ENCODE results near the gene PER1.
A peak's percentile ranks its signal among the peaks of the same experiment; 100 is the strongest.

The PER1 gene

DNA sequence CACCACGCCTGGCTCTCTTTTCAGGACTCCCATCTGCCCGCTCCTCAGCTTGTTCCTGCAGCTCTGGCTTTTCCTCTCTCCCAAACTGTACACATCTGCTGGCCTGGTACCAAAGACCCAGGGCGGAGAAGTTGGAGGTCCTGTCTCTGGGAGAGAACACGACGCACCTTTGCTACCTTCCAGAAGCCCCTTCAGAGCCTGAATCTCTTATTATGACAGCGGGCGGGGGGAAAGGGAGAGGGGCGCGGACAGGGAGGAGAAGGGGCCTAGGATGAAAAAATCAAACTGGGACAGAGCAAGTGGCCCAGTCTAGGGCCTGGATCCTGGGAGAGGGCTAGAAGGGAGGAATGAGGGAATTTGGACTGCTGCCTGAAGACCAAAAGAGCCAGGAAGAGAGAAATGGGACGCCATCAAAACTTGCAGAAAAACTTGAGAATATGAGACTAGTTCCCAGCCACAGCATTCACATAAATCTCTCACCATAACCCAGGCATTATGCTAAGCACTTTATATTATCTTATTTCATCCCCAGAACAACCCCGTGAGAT lies 2.5 kb upstream of the PER1 start:
- no peak for DNase-seq (ENCODE audit: low read depth)

DNA sequence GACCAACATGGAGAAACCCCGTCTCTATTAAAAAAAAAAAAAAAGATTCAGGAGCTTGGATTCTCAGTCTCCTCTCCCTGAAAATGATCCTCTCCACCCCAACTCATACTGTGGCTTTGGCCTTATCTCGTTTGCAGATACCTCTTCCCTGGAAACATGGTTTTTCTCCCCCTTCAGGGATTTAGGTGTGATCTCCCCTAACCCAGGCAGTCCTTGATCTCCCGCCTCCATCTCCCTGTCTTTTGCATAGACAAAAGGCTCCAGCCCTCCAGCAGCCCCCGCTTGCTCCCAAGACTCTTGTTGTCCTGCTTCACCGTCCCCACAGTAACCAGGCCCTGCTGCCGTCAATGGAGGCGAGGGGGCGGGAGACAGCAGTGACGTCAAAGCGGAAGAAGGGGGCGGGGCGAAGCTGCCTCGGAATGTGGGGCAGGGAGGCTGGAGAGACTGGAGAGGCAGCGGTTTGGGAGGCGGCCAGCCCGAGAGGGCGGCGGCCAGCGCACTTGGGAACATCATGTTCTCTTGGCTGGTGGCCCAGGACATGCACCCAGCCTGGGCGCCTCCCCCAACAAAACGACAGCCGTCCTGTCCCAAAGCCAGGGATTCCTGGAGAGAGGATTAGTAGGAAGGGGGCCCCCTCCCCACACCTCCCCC lies 1.9 kb upstream of the PER1 start:
- peak; percentile 98 for DNase-seq (ENCODE audit: low read depth)

DNA sequence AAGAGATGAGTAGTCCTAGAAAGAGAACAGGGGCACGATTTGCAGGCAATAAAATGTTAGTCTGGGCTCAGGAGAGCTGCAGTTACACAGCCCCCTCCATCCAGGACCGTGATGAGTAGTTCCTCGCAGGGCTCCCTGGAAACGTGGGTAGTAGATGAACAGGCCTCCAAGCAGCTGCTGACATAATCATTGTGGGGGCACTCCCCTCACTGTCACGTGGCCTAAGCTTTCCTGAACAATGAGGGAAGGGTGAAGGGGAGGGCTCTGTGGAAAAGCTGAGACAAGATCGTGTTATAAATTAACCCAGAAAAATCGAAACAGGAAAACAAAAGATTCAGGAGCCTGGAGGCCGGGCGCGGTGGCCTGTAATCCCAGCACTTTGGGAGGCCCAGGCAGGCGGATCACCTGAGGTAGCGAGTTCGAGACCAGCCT lies 1.3 kb upstream of the PER1 start:
- DNase-seq (ENCODE audit: low read depth): peak; percentile 97

DNA sequence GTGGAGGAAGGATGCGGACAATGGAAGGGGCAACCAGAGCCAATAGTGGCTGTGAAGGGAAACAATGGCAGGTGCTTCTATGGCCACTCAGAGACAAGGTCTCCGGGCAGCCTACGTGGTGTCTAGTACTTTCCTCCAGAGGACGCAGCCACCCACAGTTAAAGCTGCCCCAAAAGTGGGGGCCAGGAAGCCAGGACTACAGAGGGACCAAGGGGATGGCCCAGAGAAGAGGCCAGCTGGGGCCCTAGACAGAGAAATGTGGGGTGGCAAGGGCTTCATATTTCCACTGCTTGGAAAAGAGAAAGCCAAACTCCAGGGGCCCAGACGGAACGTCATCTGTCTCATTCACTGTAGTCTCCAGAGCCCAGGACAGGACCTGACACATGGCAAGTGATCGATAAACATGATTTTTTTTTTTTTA lies 837 bp upstream of the PER1 start:
- DNase-seq (ENCODE audit: low read depth): no peak

DNA sequence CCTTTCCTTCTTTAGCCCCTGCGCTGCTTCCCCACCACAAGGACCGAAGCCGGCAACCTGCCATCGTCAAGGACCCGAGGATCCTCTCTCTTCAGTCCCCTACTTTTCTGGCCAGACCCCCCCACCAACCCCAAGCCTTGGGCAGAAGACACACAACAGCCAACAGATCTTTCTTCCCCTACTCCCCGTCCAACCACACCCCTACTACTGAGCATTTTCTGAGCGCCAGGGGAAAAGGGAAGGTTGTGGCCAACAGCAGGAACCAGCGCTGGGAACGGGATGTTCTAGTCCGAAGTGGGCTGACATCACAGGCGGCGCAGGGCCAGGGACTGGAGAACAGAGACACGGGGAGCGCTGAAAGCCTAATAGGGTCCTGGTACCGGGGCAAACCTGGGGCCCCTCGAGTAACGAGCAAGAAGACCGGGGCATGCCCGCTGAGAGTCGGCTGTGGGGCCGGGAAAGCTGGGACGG lies 528 bp downstream of the PER1 start:
- peak; percentile 71 for DNase-seq (ENCODE audit: low read depth)

DNA sequence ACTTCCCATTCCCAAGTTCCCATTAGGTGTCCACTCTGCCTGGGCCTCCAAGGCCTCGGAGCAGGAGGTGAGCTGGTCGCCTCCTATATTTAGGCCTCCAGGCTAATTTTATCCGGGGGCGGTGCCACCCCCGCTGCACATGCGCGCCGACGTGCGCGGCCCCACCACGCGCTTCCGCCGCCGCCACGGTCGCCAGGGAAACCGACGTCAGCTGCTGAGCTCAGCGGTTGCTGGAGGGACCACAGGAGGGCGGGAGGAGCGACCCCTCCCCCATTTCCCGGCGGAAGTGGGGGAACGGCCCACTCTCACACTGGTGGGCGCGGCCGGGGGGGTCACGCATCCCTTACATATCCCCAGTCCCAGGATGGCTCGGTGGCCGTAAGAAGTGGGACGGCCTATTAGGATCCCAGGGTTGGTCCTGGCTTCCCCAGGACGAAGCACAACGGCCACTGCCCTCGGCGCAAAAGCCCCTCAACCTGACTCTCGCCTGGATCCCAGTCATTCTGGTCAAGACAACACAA lies 1.0 kb downstream of the PER1 start:
- DNase-seq (ENCODE audit: low read depth): peak; percentile 90

DNA sequence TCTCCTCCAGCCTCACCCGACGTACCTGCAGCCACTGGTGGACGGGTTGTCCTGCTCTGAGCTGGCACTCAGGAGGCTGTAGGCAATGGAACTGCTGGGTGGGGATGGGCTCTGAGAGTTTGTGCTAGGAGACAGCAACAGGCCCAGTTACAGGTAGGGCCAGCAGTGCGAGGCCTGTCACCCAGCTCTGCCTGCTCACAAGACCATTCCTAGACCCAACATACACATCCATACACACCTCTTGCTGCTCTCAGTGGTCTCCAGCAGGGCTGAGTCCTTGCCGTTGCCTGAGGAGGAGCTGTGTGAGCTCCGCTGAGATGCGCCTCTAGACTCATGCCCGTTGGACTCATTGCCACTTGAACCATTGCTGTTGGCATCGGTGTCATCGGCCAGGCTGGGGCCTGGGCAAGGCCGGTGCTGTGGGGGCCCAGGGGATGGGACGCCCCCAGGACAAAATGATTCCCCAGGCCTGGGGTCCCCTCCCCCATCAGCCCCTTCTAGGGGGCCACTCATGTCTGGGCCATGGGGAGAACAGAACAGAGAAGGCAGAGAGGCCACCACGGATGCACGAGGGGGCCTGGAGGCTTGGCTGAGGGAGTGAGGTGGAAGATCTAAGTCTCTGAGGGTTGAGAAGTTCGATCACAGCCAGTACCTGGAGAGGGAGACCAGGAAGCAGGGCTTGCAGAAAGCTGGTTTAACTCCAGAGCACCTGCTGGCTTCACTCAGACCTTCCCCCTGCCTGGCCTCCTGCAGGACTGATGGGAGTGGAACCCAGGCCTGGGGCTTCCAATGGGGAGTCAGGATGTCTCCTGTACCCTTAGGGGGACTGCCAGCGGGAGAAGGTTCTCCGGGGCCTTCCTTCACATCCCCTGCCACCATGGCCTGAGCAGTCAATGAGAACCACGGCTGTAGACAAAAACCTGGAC lies 1.7 kb downstream of the PER1 start:
- no peak for DNase-seq (ENCODE audit: low read depth)

DNA sequence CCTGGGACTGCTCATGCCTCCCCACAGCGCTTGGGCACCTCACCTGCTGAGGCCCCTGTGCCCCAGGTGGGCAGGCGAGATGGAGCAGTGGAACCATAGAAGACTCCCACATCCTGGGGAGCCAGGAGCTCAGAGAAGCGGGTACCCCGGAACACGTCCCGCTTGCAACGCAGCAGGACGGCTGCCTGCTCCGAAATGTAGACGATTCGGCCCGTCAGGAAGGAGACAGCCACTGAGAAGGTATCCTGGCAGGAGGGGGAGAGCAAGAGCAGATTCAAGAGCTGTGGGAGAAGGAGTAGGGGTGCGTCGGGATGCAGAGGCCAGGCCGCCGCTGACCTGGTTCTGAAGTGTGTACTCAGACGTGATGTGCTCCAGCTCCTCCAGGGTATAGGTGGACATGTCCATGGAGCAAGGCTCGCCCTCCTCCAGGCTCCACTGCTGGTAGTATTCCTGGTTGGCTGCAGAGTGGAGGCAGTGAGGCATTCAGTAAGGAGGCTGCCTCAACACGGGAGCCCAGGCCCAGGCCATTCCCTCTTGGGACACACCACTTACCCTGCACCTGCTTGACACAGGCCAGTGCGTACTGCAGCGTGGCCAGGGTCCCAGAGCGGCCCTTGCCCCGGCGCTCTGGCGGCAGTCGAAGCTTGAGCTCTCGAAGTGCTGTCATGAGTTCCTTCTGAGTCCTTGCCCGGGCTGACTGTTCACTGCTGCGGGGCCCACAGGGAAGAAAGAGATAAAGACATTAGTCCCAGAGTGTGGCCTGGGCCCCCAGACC lies 2.6 kb downstream of the PER1 start:
- DNase-seq (ENCODE audit: low read depth): no peak

DNA sequence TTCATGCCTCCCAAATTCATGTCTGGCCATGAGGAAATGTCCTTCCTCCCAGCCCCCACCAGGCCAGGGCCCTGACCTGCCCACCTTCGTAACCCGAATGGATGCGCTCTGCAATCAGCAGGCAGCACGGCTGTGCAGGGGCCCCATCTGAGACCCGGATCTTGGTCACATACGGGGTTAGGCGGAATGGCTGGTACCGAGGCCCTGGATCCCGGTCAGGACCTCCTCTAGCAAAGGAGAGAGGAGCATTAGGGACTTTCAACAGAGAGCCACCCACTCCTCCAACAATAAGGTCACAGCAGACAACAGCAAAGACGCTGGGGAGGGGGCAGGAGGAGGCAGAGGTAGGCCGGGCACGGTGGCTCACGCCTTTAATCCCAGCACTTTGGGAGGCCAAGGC lies 3.6 kb downstream of the PER1 start:
- DNase-seq (ENCODE audit: low read depth): no peak

DNA sequence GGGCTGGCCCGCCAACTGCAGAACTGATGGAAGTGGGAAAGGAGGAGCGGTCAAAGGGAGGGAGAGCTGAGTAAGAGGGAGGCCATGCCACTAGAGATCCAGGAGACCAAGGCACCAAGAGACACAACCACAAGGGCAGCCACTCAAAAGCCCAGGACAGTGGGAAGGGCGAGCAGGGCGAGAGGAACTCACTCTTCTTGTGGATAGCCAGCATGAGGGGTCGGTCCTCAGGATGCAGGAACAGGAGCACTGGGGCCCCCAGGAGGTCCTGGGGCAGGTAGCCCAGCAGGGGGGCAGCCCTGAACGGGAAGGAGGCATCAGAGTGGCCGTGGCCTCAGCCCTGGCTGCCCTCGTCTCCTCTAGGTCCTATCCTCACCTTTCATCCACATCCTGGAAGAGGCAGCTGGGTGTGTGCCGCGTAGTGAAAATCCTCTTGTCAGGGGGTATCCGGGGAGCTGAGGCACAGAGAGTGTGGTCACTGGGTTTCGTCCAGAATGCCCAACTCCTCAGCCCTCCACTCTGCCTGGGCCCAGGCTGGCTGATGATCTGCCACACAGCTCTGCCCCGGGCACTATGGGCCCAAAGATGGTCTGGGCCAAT lies 4.3 kb downstream of the PER1 start:
- DNase-seq (ENCODE audit: low read depth): no peak

DNA sequence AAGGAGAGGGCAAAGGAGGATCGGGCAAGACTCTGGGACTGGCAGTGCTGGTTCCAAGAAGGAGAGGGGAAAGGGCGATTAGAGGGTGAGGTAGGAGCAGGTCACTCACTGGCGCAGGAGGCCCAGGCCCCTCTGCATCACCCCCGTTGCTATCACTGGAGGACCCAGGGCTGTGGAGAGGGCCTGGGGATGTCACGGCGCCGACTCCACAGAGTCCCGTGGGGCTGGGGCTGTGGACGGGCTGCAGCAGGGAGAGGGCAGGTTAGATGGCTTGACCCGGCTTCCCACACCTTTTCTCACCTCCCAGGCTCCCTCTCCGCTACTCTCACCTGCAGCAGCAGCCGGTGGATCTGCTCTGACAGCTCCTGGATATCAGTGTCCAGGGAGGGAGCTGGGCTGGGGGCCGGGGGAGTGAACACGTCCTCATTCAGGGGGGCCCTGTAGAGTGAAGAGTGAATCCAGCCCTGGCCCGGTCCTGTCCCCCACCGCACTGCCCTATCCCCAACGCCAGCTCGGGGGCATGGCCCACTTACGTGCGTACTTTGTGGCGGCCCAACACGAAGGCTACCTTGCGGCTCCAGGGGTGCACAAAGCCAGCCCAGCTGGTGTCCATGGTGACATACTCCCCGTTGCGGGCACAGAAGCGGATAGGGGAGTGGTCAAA lies 4.9 kb downstream of the PER1 start:
- DNase-seq (ENCODE audit: low read depth): no peak

DNA sequence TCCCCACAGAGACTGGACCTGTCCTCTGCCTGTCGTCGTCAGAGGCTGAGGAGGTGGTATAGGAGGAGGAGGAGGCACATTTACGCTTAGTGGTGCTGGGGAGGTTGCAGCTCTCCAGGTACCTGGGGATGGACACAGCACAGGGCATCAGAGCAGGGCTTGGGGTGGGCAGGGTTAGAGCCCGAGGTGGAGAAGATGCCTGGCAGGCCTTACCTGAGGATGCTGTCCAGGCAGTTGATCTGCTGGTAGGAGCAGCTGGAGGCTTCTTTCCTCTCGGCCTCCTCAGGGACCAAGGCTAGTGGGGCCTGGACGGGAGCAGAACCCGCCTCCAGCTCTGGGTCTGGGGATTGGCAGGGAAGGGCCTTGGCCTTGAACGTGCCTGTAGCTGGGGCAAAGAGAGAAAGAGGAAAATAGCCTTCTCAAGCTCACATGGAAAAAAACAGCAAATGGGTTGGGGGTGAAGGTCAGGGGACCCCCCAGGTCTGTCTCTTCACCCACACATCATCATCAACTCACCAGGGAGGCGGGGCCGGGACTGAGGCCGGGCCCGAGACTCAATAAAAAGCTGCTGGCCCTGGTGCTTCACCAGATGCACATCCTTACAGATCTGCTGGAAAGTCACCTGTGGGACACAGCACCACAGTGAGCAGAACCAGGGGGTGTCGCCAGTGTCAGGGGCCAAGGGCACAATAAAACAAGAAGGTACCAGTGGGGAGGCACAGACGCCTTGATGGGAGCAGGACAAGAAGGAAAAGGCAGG lies 5.6 kb downstream of the PER1 start:
- DNase-seq (ENCODE audit: low read depth): no peak

DNA sequence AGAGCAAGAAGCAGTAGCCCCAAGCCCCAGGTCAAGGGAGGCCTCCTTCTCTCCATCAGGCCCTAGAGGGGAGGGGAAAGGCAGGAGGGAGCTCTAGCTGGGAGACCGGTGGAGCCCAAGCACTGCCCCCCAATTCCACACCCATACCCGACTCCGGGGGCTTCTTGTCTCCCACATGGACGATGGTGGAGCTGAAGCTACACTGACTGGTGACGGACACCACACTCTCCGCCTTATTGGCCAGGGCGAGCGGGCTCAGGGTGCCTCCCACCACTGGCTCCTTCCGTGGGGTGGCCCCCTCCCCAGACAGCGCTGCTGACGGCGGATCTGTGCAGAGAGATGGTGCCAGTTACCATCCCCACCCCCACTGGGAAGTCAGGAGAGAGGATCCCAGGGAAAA lies 6.4 kb downstream of the PER1 start:
- no peak for DNase-seq (ENCODE audit: low read depth)

DNA sequence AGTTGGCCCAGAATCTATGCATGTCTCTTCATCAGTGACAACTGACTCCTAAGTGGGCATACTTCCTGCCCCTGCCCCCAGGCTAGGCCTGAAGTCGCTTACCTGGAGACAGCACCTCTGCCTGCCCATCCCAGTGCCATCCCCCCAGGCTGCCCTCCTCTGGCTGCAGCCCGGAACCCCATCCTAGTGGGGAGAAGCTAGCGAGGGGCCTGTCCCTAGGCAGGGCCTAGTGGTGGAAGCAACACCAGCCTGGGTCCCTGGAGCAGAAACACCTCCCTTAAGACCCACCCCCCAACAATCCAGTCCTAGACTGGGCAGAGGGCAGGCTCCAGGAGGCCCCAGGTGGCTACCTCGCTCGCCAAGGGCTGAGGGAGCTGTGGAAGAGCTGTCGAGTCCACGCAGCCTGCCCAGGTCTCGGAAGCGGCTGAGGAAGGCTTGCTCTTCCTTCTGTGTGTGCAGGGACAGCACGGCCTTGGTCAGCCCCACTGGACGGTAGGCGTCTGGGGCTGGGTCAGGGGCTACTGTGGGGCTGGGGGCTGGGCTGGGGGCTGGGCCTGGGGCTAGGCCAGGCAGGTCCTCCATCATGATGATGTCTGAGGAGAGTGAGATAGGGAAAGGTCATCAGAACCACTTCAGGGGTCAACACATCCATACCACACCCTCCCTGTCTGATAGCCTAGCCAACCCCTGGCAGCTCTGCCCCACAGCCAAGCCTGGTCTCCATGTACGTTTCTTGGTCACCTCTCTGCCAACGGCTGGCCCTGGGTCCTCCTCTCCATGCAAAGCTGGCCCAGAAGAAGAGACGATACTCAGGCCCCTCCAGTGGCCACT lies 7.6 kb downstream of the PER1 start:
- no peak for DNase-seq (ENCODE audit: low read depth)

DNA sequence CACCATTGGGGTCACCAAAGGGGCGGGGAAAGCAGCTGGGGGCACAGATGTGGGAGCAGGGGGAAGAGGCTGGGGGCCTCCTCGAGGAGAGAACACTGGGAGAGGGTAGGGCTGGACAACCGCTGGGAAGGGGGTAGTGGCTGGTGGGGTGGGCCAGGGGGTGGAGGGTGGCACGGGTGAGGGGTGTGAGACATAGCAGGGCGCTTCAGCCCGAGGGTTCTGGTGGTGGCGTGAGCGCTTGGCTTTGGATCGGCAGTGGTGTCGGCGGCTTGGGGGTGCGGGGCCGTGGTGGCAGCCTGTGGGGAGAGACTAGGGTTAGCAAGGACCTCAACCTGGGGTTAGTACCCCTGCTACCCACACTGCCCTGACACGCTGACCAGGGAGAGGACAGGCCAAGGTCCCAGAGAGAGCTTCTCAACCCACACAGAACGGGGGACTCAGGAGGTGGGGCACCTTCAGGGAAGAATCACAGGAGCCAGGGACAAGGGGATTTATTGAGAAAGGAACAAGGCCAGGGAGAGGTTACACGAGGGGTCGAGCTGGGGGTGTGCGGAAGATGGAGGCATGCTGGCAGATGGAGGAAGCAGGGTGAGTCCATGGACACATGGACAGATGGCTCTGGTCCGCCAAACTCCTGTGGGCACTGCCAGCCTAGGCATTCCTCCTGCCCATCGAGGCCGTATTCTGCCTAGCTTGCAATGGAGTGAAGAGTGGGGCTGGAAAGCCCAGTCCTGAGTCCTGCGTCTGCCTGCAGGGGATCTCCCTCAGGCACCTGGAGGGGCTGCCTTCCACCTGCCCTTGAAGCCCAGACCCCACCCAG lies 8.4 kb downstream of the PER1 start:
- no peak for DNase-seq (ENCODE audit: low read depth)

DNA sequence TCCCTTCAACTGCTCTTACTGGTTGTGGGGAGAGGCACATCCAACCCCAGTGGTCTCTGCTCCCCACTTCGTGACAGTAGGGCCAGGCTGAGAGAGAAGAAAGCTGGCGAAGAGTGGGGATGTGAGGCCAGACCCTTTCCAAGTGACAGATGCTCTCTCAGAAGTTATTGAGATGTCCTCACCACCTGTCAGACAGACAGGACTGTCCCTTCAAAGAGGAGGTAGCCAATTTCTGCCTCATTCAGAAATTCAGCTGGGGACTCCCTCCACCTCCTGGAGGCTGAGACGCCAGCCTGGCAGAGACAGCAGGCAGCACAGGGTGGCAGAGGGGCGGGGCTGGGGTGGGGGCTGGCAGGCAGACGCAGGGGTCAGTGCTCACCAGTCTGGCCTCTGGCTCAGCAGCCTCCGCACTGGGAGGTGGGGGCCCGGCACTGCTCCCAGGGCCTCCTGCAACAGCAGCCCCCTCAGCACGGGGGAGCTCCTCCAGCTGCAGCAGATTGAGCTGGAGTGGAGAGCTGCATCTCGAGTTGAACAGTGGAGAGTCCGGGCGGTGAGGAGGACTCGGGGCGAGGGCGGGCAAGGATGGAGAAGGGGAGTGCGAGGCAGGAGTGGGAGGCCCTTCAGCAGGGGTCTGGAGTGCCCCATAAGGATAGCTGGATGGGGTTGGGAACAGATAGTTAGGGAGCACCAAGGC lies 9.2 kb downstream of the PER1 start:
- DNase-seq (ENCODE audit: low read depth): no peak

DNA sequence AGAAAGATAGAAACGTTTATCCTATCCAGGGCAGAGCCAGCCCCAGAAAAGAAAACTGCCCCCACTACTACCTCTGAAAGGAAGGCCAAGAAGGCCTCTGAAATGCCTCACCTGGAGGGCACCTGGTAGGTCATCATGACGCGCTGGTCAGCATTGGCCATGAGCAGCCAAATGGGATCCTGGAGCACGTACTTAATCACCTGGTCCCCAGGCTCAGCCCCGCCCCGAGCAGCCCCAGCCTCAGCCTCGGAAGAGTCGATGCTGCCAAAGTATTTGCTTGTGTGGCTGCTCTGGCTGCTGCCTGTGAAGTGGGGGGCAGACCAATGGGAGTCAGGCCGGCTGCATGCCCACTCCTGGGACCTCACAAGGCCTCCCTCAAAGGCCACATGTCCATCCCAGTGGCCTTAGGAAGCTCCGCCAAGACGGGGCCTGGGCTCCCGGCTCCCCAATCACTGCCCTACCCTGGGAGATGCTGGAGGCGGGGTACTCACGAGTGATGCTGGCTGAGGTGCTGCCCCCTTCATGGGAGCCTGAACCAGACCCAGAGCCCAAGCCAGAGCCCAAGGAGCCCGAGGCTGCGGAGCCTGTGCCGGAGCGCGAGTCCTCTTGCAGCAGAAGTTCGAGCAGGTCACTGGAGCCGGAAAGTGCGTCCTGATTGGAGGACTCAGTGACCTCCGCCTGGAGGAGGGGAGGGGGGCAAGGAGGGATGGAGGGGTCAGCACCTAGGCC lies 9.9 kb downstream of the PER1 start:
- no peak for DNase-seq (ENCODE audit: low read depth)
